Measurements from ENCODE around the gene NPAS3. TPM values are rescaled to one million over a fixed set of nuclear protein-coding genes. Genes with fewer than 3 reads are reported as not detected.

The NPAS3 gene
- total and polyA plus RNA-seq, 2 of the 8 experiments (the other 6 are each of a cell fraction or from before 2014, with no cell fraction given) = 0.11 to 0.60 TPM

GRCh38 chr14:33317675-33318074 lies 379.0 kb downstream of the NPAS3 start:
- Histone ChIP-seq H3K79me1 (ENCODE audit: low read depth, low read length) (no peaks in the 10 kb centered on the region), H2BK12ac (ENCODE audit: low read depth, low read length) (no peak overlapping the region), H3K56ac (replicated peaks; ENCODE audit: insufficient read length, low read depth, low read length) (no peak overlapping the region), H4K5ac (ENCODE audit: insufficient read length, low read depth, low read length) (no peak overlapping the region), H2AK5ac (ENCODE audit: low read depth, low read length) (no peak overlapping the region), H3K4me1 (replicated peaks in 1 of 4; ENCODE audit: control insufficient read depth in 3 of 4, insufficient read depth in 4 of 4, low read length in 3 of 4) (no peaks in the 10 kb centered on the region), H3K79me2 (ENCODE audit: control insufficient read depth in 1 of 2, insufficient read depth in 2 of 2, low read length in 2 of 2) (no peaks in the 10 kb centered on the region), H2BK5ac (ENCODE audit: low read depth, low read length) (no peak overlapping the region), H3K23ac (ENCODE audit: insufficient read length) (no peak overlapping the region), H2BK20ac (ENCODE audit: low read length) (no peak overlapping the region), H3K9me3 (ENCODE audit: insufficient read depth in 2 of 2, low read depth in 1 of 2, low read length in 1 of 2) (no peaks in the 10 kb centered on the region), H3K4ac (replicated peaks; ENCODE audit: insufficient read length, low read depth, low read length) (no peak overlapping the region), H3K27ac (ENCODE audit: low read depth, low read length) (no peak overlapping the region), H2BK120ac (replicated peaks; ENCODE audit: low read depth, low read length) (no peak overlapping the region), H3K27me3 (replicated peaks in 1 of 4; ENCODE audit: control insufficient read depth in 3 of 4, extremely low read depth in 1 of 4, insufficient read depth in 3 of 4, low read length in 3 of 4) (no peaks in the 10 kb centered on the region), H3K23me2 (ENCODE audit: low read depth, low read length) (peaks cover 2% of the 10 kb centered on the region; the same call in 1 of the 2 replicates), H2AFZ (ENCODE audit: low read length) (no peak overlapping the region), H3K14ac (ENCODE audit: insufficient read length) (no peak overlapping the region), H3K18ac (ENCODE audit: extremely low read depth, low read length) (no peak overlapping the region), H2BK15ac (ENCODE audit: low read length) (no peak overlapping the region), H4K20me1 (replicated peaks in 1 of 2; ENCODE audit: control insufficient read depth in 1 of 2, insufficient read depth in 2 of 2, low read length in 2 of 2) (no peaks in the 10 kb centered on the region), H4K91ac (replicated peaks; ENCODE audit: insufficient read length, low read length) (no peak overlapping the region), H3K4me2 (ENCODE audit: insufficient read depth in 1 of 2, low read depth in 2 of 2, low read length in 2 of 2) (no peak overlapping the region), H3K4me3 (ENCODE audit: extremely low read depth in 1 of 4, insufficient read depth in 2 of 4, low read depth in 3 of 4, low read length in 4 of 4) (no peak overlapping the region), H3K9ac (replicated peaks in 1 of 4; ENCODE audit: extremely low read depth in 1 of 4, low read depth in 3 of 4, low read length in 3 of 4) (no peak overlapping the region), H3K36me3 (ENCODE audit: control insufficient read depth in 2 of 4, insufficient read depth in 4 of 4, low read length in 3 of 4) (no peaks in the 10 kb centered on the region; a peak in 1 of 8 replicates), H4K8ac (ENCODE audit: extremely low read depth, insufficient read depth, low read length) (no peak overlapping the region)
- ChIA-PET POLR2A (ENCODE audit: partially characterized antibody) (no interaction called here), CTCF (ENCODE audit: partially characterized antibody) (no interaction called here)
- no peak for DNase-seq (ENCODE audit: low read depth in 1 of 2, low spot score in 2 of 2)
- FAIRE-seq = no peak
- 86% methylated on average over 5 of the region's 5 CpGs; no CpG with 5 or more reads in 1 of the 2 experiments for WGBS, 2 experiments (ENCODE audit: extremely low coverage in 1 of 2, insufficient coverage in 1 of 2, insufficient read length in 1 of 2, insufficient replicate concordance in 2 of 2, low coverage in 1 of 2, low lambda C conversion rate in 2 of 2, missing lambda C conversion rate in 1 of 2)
- no peak for TF ChIP-seq NRF1 (IDR thresholded peaks at IDR 0.05; ENCODE audit: low read depth, low read length)
- TF ChIP-seq CBX8 (IDR thresholded peaks at IDR 0.05; ENCODE audit: borderline replicate concordance, low read depth, low read length) = no peak
- TF ChIP-seq SP2 (IDR thresholded peaks at IDR 0.05; ENCODE audit: low read length) = no peak
- TF ChIP-seq CHD1 (IDR thresholded peaks at IDR 0.05; ENCODE audit: low read depth, low read length) = no peak
- TF ChIP-seq TCF12 (IDR thresholded peaks at IDR 0.05; ENCODE audit: low read depth, low read length) = no peak
- no peak for TF ChIP-seq SAP30 (IDR thresholded peaks at IDR 0.05; ENCODE audit: insufficient read depth, insufficient replicate concordance, low read length)
- TF ChIP-seq KDM4A (IDR thresholded peaks at IDR 0.05; ENCODE audit: low read depth, low read length, severe bottlenecking) = no peak
- TF ChIP-seq SP1 (IDR thresholded peaks at IDR 0.05; ENCODE audit: low read depth, low read length) = no peak
- TF ChIP-seq KDM5A (IDR thresholded peaks at IDR 0.05; ENCODE audit: low read length) = no peak
- no peak for TF ChIP-seq NANOG (IDR thresholded peaks at IDR 0.05; ENCODE audit: insufficient read depth, low read depth, low read length, poor library complexity, severe bottlenecking)
- no peak for TF ChIP-seq SIX5 (IDR thresholded peaks at IDR 0.05; ENCODE audit: low read depth, low read length)
- TF ChIP-seq CEBPB (IDR thresholded peaks at IDR 0.05; ENCODE audit: low read depth, low read length) = no peak

Measured in H1 (cell line).